NCI-H1092 (cell line): ENCODE data around the gene RPS19.

Experiments
- DNase-seq: peaks from one replicate; lab custom pipeline; 2025; lab: John Stamatoyannopoulos, UW

The RPS19 gene

DNA sequence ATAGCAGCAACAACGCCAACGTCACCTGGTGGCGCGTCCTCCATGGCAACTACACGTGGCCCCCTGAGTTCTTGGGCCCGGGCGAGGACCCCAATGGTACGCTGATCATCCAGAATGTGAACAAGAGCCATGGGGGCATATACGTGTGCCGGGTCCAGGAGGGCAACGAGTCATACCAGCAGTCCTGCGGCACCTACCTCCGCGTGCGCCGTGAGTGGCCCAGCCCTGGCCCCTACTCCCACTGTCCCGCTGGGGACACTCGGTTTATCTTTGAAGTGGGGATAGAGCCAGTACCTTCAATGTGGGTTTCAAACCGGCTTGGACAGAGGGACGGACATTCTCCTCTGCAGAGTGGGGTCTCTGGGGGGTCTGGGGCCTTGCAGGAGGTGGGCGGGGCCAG lies 19.0 kb downstream of the RPS19 start:
- DNase-seq, result no peak

DNA sequence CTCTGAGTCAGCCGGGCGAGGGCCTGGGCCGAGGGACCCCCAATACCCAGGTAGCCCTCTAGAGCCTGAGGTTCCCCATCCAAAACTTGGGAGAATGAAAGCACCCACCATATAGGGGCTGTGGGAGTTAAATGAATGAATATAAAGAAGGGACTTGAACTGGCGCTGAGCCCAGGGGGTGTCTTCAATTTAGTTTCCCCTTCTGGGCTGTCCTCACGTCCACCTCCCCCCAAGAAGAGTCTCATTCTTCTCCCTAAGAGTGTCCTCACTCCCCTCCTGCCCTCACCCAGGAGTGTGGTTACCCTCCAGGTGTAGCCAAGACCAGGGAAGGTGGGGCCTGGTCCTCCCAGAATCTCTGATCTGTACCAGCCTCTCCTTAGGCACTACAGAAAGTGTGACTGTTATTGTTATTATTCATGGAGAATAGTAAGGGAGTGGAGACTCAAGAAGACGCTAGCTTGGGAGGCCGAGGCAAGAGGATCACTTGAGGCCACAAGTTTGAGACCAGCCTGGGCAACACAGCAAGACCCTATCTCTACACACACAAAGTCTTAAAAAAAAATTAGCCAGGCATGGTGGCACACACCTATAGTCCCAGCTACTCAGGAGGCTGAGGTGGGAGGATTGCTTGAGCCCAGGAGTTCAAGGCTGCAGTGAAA lies 19.7 kb downstream of the RPS19 start:
- DNase-seq, result no peak

DNA sequence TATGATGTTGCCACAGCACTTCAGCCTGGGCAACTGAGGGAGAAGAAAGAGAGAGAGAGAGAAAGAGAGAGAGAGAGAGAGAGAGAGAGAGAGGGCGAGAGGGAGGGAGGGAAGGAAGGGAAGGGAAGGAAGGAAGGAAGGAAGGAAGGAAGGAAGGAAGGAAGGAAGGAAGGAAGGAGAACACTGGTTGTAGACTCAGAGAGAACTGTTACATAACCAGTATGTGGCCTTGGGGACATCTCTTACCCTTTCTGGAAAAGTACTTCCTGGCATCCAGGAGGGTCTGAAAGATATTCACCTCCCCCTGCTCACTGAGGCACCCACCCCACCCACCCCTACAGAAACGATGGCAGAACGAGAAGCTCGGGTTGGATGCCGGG lies 20.3 kb downstream of the RPS19 start:
- DNase-seq, result no peak

DNA sequence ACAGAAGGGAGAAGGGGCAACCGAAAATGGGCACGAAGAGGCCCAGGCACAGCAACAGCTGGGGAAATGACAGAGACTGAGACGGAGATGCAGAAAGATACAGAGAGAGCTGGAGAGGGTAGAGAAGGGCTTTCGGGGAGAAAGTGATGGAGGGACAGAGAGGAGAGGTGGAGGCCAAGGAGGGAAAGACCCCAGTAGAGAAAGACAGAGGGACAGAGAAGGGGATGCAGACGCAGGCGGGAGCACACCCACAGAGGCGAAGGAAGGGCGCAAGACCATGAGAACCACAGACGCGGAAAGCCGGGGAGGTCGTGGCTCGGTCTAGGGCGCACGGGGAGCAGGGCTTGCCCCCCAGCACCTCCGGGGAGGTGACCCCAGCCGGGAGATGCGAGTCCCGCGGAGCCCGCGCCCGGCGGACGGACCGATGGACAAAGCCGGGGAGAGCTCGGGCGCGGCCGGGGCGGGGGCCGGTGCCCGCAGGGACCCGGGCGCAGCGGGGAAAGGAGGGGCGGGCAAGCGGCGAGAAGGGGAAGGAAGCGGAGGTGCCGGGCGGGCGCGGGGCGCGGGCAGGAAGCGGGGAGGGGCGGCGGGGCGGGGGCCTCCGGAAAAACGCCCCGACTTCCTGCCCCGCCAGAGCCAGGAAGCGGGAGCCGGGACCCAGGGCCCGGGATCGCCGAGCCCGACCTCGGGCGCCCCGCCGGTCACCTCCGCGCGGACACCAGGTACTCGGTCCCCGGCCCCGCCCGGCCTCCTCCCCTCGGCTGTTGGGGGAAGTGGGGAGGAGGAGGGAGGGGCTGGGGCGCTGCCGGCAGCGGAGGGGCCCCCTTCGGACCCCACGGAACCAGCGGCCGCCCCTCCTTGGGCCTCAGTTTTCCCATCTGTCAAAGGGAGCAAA lies 22.8 kb downstream of the RPS19 start, which contains the start of gene ARHGEF1:
ARHGEF1 (plus strand) TSS at position 617 of the 895 bp plus-strand sequence. CDS start 4,899 bp downstream, outside the sequence.
- no peak for DNase-seq

DNA sequence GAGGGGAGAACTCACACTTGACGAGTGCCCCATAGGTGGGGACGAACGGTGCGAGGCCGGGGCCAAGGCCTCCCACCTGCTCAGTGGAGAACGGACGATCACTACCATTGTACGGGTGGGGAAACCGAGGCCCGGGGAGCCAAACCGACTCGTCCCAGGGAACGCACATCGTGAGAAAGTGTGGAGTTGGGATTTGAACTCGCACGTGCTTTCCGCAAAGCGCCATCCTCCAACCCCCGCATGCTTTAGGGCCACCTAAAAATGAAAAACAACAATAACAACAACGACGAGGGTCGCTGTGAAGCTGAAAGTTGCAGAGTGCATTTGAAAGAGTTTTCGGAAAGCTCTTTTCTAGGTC lies 23.4 kb downstream of the RPS19 start:
- DNase-seq, result no peak

DNA sequence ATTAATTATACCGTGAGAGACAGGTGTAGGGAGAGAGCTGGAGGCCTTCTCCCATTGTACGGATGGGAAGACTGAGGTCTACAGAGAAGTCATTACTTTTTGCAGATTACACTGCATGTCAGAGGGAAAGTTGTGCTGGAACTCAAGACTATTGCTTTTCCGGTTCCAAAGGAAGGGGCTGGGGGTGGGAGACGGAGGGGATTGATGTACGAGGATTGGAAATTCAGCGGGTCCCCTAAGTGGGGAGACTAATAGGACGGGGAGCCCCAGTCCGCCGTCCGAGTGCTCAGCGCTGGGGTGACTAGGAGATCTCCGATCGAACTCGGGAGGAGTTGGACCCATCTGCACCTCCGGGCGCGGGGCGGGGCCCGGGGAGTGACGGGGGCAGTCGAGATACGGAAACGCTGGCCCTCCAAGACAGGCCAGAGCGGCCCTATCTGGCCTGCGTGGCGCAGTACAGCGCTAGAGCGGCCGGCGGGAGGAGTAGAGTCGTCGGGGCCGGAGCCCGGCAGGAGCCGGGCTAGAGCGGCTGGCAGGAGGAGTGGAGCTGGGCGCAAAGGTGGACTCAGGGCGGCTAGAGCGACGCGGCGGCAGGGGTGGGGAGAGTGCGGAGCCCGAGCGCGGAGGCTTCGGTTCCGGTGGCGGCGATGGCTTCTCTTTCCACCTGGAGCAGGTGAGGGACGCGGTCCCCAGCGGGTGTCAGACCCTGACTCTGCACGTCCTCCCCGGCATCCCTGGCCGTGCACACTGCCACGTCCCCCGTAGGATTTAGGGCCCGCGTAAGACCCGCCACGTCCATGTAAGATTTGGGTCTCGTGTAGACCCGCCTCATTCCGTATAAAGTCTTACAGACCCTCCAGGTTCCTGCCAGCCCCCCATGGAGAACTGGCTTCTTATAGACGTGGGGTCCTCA lies 24.0 kb downstream of the RPS19 start:
- peak; percentile 90 for DNase-seq

DNA sequence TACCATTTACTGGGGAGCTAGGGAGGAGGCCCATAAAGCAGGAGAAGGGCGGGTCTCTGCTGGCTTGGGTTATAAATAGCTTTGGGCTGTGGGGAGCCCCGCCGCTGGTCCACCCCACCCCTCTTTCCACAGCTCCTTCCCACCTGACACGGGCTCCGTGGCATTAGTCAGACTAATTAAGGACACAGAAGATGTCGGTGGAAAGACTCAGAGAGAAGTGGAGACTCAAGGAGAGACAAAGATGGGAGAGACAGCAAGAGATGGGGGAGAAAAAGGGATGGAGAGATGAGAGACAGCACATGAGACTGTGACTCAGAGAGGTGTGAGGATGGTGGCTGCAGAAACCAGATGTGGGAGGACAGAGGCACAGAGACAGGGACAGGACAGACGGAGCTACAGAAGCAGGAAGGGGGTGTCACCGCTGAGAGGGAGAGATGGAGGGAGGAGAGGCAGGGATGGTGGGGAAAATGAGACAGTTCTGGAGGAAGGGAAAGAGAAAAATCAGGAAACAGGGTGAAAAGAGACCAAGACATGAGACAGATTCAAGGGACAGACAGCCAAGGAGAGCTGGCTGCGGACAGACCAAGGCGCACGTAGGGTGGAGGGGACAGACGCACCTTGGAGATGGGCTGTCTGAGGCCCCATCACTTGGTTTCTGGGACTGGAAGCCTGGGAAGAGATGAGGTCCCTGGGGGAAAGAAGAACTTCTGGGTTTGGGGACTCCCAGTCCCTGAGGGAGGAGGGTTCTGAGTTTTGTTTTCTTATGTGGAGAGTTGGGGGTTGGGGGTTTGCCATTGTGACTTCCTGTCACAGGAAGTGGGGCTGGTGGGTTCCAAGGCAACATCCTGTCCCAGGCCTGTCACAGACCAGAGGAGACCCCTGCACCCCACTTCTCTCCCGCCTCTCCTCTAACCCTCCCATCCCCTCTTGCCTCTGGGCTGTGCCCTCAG lies 27.0 kb downstream of the RPS19 start:
- no peak for DNase-seq

DNA sequence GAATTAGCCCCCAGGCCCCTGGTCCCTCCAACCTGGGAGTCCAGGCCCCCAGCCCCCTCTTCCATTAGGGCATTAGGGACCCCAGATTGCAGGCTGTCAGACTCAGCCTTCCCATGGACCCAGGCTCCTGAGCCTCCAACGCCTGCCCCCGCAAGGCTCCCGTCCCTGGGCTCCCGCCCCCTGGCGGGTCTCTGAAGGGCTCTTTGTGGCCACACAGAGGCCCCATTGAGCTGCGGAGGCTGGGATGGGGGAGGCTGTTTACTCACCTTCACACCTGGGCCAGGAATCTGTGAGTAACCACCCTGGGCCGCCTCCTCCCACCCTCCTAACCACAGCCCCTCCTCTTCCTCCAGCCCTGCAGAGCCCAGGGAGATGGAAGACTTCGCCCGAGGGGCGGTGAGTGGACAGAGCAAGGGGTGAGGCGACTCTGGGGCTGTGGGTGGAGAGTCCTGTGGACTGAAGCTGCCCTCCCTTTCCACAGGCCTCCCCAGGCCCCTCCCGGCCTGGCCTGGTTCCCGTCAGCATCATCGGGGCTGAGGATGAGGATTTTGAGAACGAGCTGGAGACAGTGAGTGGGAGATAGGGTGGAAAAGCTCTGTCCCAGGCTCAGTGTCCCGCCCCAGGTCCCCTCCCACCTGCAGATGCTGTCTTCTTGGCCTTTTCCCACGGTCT lies 27.8 kb downstream of the RPS19 start:
- DNase-seq, result no peak

DNA sequence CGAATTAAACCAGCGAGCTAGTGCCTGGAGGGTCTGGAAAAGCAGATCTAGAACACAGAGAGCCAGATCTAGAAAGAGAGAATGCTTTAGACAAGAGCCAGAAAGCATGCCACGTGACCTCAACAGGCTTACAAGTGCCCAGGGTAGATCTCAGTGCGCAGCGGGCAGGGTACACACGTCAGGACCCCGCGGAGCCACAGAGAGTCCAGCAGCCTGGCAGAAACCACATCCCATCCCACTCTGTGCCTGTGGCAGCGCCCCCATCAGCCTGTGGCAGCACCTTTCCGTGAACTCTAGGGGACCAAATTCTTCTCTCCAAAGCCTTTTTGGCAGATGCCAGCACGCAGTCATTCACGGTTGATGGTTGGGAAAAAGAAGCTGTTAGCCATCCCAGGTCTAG lies 28.9 kb downstream of the RPS19 start:
- no peak for DNase-seq

DNA sequence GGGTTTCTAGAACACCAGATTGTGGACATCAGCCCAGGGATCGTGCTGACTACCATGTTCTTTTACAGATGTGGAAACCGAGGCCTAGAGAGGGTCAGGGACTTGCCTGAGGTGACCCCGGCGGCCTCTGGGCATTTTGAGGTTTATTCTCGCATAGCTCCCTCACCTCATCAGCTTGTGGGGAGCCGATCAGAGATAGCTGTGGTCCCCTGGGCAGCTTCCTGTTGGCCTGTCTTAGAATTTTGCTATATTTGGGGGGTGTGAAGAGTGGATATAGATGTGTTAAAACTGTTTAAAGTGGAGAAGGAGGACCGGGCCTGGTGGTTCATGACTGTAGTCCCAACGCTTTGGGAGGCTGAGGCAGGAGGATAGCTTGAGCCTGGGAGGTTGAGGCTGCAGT lies 29.8 kb downstream of the RPS19 start:
- DNase-seq, result no peak

DNA sequence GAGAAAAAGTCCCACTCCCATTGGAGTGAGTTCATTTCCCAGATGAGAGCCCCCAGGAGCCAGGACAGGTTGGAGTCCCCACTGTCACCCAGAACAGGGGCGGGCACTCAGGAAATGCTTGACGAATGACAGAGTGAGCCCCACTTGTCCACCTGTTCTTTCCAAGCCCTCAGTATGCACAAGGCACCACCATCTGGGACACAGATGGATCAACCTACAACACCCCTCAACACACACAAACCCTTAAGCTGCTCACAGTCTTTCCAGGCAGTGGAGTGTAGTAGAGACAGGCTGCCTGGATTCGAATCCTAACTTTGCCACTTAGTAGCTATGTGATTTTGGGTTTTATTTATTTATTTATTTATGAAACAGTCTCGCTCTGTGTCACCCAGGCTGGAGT lies 30.9 kb downstream of the RPS19 start:
- DNase-seq, result no peak

DNA sequence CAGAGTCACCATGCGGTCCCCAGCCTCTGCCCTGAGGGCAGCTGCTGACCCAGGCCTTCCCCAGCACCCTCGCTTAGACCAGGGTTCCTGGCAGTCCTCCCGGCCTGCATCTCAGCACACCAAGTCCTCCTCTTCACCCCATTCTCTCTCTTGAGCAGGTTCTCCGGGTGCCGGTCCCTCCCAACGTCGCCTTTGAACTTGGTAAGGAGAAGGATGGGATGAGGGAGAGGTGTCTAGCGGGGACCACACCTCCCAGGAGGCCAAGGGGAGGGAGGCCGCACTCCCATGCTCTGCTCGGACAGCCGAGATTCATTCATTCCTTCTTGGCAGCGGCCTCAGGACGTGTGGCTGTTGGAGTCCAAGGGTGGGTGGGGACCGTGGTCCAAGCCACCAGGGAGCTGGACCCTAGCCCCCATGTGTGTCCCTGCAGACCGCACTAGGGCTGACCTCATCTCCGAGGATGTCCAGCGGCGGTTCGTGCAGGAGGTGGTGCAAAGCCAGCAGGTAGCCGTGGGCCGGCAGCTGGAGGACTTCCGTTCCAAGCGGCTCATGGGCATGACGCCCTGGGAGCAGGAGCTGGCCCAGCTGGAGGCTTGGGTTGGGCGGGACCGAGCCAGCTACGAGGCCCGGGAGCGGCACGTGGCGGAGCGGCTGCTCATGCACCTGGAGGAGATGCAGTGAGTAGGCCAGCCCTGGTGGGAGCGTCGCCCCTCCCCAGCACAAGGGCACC lies 32.3 kb downstream of the RPS19 start:
- DNase-seq, result no peak

DNA sequence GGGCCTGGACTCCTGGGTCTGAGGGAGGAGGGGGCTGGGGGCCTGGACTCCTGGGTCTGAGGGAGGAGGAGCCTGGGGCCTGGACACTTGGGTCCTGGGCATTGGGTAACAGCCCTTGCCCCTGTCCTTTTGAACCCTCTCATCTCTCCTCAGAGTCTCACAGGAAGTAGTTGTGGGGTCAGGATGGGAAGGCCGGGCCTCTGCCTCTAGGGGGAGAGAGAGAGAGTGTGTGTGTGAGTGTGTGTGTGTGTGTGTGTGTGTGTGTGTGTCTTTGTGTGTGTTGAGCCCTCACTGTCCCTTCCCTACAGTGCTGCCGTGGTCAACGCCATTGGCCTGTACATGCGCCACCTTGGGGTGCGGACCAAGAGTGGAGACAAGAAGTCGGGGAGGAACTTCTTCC lies 33.8 kb downstream of the RPS19 start:
- no peak for DNase-seq

DNA sequence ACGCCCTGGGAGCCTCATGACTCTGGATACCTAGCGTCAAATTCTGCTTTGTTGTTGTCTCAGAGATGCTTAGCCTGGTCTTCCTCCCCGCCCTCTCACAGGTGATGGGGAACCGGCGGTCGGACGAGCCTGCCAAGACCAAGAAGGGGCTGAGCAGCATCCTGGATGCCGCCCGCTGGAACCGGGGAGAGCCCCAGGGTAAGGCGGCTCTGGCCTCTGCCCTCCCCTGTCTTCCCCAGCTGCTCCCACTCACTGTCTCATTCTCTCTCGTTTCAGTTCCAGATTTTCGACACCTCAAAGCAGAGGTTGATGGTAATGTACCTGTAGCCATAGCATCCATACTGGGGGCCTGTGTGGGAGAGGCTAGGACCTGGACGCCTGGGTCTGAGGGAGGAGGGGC lies 34.3 kb downstream of the RPS19 start:
- DNase-seq, result no peak

DNA sequence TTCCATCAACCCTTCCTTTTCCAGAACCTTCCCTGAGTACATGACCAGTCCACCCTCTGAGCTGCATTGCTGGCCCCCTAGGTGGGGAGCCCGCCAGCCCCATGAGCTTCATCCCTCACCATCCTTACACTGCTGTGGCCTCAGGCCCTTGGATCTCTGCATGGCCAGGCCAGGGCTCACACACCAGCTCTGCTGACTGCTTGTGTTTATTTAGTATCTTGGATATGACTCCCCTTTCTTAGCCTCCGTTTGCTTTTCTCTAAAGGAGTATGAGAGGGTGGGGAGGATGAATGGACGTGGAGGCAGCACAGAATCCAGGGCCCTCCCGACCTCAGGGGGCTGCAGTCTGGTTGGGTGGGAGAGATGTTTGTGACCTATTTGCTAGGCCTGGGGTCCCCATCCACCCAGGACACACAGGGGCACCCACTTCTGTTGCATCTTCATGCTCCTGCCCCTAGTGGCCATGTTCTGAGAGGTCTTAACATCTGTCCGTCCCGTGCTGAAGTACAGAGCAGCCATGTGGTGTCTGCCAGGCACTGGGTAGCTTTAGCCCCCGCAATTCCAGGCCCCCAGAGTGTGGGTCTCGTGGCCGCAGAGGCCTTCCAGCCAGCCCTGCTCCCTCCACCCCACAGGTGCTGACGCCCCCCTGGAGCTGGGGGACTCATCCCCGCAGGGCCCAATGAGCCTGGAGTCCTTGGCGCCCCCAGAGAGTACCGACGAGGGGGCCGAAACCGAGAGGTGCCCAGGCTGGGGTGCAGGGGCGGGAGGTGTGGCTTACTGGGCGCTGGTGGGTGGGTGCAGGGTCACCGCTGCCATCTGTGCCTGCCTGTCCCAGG lies 35.9 kb downstream of the RPS19 start:
- no peak for DNase-seq

DNA sequence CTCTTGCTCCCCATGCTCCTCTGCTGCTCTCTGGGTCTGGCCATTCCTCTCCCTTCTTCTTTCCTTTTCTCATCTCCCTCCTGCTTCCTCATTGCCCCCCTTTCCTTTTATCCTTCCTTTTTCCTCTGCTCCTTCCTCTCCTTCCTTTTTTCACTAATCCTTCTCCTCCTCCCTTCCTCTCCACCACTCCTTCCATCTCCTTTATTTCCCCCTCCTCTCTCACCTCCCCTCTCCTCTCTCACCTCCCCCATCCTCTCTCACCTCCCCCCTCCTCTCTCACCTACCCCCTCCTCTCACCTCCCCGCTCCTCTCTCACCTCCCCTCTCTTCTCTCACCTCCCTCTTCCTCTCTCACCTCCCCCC lies 36.5 kb downstream of the RPS19 start:
- DNase-seq, result no peak

DNA sequence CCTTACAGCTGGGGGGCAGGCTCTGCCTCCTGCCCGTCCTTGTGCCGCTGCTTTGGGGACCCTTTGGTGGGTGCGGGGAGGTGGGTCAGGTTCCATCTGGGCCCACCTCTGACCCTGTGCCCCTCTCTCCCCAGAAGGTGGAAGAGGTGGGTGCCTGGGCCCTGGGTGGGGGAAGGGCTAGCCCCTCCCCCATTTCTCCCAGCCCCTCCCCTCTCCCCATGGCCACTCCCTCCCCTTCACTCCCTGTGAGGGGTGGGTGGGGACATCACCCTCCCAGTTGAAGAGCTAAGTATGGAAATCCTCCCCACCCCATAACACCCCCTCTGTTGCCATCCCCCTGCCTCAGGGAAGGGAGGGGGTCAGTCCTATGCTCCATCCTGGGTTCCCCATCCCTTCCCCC lies 37.1 kb downstream of the RPS19 start:
- no peak for DNase-seq

DNA sequence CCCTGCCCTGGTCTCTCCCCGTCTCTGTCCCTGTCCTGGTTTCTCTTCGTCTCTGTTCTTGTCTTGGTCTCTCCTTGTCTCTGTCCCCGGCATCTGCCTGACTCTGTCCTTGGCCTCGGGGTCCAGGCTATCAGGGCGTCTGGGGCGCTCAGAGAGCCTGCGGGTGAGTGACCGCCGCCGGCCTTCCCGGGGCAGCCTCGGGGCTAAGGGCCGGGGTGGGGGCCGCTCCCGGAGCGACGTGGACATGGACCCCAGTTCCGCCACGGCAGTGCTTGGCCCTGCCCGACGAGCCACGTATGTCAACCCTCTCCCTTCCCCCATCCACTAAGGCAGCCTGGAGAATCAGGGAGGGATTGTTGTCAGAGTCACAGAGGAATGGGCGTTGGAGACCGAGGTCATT lies 37.8 kb downstream of the RPS19 start:
- DNase-seq, result no peak

DNA sequence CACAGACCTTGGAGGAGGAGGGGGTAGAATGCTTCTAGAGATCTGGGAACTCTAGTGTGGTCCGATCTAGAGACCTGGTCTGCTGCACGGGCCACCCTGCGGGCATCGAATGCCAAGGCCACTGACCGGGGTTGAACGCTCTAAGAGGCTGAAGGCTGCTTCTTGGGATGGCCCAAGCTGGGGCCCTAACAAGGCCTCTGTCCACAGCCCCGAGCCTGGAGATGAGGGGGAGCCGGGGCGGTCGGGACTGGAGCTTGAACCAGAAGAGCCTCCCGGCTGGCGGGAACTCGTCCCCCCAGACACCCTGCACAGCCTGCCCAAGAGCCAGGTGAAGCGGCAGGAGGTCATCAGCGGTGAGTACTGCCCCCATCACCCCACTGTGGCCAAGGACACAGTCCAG lies 38.2 kb downstream of the RPS19 start:
- DNase-seq, result no peak
